Common myeloid progenitor, CD34-positive (primary cell): ENCODE data around the gene DLG5.
A peak's percentile ranks its signal among the peaks of the same experiment; 100 is the strongest.

Experiments
- CTCF ChIA-PET: fragments of 350-600 bp; sonication (Branson Sonifier 250); formaldehyde crosslinking; loops from one replicate; lab custom pipeline; 2021; ENCODE audit warnings: antibody characterized with exemption; lab: Charles Lee
- POLR2A ChIA-PET: fragments of 350-600 bp; sonication (Branson Sonifier 250); formaldehyde crosslinking; loops from one replicate; lab custom pipeline; 2021; ENCODE audit warnings: antibody characterized with exemption; lab: Charles Lee
- DNase-seq, 3 donors: peaks; one replicate each; pipeline versions ENCODE4 v3.0.0 to v3.0.0-alpha.2; 2013
- H3K27ac ChIP-seq, 2 experiments: 1 replicate in 1 of 2; 2 replicates in 1 of 2; pipeline ENCODE4 v1.7.0; 2013; ENCODE audit warnings: inconsistent platforms in 2 of 2, low read length in 2 of 2, mild to moderate bottlenecking in 2 of 2, low read depth in 1 of 2, moderate library complexity in 1 of 2; ENCODE audit not compliant: severe bottlenecking in 2 of 2, insufficient read depth in 1 of 2, poor library complexity in 1 of 2
- H3K27me3 ChIP-seq, 5 experiments: replicated peaks in 2 of 5; 1 replicate in 3 of 5; 2 replicates in 2 of 5; pipeline versions ENCODE4 v1.6.1 to v1.7.0; 2013; ENCODE audit warnings: low read length in 4 of 5, mild to moderate bottlenecking in 2 of 5, moderate library complexity in 2 of 5, inconsistent platforms in 1 of 5; ENCODE audit not compliant: insufficient read depth in 5 of 5, control insufficient read depth in 4 of 5
- H3K36me3 ChIP-seq, 4 experiments: 1 replicate in 2 of 4; 2 replicates in 2 of 4; pipeline versions ENCODE4 v1.6.1 to v1.7.0; 2013; ENCODE audit warnings: low read length in 3 of 4, control low read depth in 1 of 4, mild to moderate bottlenecking in 1 of 4; ENCODE audit not compliant: control insufficient read depth in 4 of 4, insufficient read depth in 4 of 4
- H3K4me1 ChIP-seq, 4 experiments: 1 replicate in 3 of 4; 2 replicates in 1 of 4; pipeline versions ENCODE4 v1.6.1 to v1.7.1; 2013; ENCODE audit warnings: low read length in 3 of 4, mild to moderate bottlenecking in 3 of 4, control low read depth in 1 of 4, inconsistent platforms in 1 of 4, moderate library complexity in 1 of 4; ENCODE audit not compliant: control insufficient read depth in 4 of 4, insufficient read depth in 4 of 4; ENCODE audit errors: control extremely low read depth in 1 of 4
- H3K4me3 ChIP-seq, 7 experiments: 1 replicate in 4 of 7; 2 replicates in 3 of 7; pipeline versions ENCODE4 v1.5.1 to v1.7.0; 2013; ENCODE audit warnings: mild to moderate bottlenecking in 7 of 7, low read length in 6 of 7, moderate library complexity in 6 of 7, inconsistent platforms in 2 of 7, low read depth in 2 of 7, control low read depth in 1 of 7; ENCODE audit not compliant: insufficient read depth in 4 of 7, control insufficient read depth in 1 of 7; ENCODE audit errors: extremely low read depth in 1 of 7
- H3K9me3 ChIP-seq, 5 experiments: 1 replicate in 4 of 5; 2 replicates in 1 of 5; pipeline versions ENCODE4 v1.6.1 to v1.7.1; 2013; ENCODE audit warnings: low read length in 4 of 5, mild to moderate bottlenecking in 2 of 5, inconsistent platforms in 1 of 5, low read depth in 1 of 5, moderate library complexity in 1 of 5; ENCODE audit not compliant: control insufficient read depth in 4 of 5, insufficient read depth in 2 of 5; ENCODE audit errors: control extremely low read depth in 1 of 5
- WGBS: methylation state at CpG from one replicate; pipeline ENCODE4 v1.1.5; 2013; ENCODE audit not compliant: insufficient coverage; 5-methylcytosine and 5-hydroxymethylcytosine counted together

DLG5 gene

DNA sequence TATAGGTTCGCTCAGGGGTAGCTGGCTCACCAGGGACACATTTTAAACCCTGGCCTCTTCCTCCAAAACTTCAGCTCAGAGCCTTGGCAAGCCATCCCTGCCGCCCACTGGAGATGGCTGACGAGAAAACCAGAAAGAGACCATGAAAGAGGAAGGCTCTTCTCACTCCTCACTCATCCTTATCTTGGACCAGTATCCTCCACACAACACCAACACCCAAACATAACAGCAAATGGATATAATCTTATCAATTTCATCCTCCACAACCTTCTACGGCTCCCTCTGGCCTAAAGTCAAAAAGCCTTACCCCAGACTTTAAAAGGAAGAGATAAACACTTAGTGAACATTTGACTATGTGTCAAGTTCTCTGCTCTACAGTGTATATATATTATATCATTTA lies 26.9 kb downstream of the DLG5 start:
- Histone ChIP-seq H3K36me3 (no peaks in the 10 kb centered on the region), H3K4me1 (peaks cover 0 to 23% (median 18%) of the 10 kb centered on the region in 4 experiments), H3K9me3 (no peaks in the 10 kb centered on the region), H3K4me3 (no peak overlapping the region), H3K27ac (no peak overlapping the region), H3K27me3 (no peaks in the 10 kb centered on the region)
- ChIA-PET CTCF (no interaction called here), POLR2A (no interaction called here)
- 100% methylated on average over 1 of the region's 4 CpGs for WGBS
- DNase-seq: no peak

DNA sequence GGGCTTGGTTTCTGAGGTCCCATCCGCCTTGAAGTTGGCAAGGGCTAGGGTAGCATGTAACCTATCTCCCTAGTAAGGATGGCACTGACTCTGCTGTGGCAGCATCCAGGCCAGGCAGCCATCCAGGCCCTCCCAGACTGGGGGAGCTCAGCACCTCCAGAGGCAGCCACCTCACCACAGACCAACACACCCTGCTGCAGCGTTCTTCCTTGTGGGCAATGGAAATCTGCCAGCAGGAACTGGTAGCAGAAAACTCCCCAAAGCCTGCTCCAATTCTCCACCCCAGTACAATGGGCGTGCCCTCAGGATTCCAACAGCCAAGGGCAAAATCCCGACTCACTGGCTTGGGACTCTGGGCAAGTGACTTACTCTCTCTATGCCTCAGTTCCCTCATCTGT lies 27.5 kb downstream of the DLG5 start:
- Histone ChIP-seq H3K4me3 (no peak overlapping the region), H3K27ac (no peak overlapping the region), H3K36me3 (no peaks in the 10 kb centered on the region), H3K27me3 (no peaks in the 10 kb centered on the region), H3K9me3 (no peaks in the 10 kb centered on the region), H3K4me1 (peaks cover 0 to 23% (median 18%) of the 10 kb centered on the region in 4 experiments)
- CTCF ChIA-PET: interaction anchor here (0.9 kb wide), 1 partner anchor 27 kb away, joined by 3 read pairs; the partner anchor contains the start of gene DLG5
- WGBS: 14% methylated on average over 2 of the region's 4 CpGs
- POLR2A ChIA-PET: no interaction called here
- peak in 2 of 3 donors; percentile 72 to 73 for DNase-seq

DNA sequence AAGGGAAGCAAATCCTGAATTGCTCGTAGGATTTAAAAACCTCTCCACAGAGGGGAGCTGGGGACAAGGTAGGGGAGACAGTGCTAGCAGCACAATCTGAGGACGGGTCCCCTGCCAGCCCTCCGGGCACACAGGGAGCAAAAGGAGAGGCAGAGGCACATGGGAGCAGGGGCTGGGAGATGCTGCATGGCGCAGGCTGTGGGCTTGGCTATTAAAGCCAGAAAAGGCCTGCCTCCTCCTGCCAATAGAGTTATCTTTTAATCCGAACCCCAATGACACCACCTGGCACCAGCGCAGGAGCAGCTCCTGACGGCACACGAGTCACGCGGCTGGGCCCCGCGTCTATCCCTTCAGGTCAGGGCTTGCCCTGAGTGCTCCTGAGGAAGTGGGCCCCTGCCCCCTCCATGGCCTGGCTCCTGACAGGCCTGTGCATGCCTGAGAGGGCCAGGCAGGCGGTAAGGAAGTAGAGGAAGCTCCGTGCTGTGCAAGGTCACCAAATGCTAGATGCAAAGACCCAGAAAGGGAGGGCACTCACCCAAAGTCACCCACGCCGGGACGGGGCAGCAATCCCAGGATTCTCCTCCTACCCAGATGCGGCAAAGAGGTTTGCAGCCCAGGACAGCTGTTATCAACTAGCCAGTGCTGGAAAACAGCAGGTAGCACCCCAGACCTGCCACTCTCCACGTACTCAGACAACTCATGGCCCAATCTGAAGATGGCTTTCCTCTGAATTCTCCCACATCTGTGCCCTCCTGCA lies 28.1 kb downstream of the DLG5 start:
- peak in 2 of 3 donors; percentile 10 to 23 for DNase-seq
- peaks cover 0 to 23% (median 18%) of the 10 kb centered on the region in 4 experiments for H3K4me1 ChIP-seq
- H3K9me3 ChIP-seq: no peaks in the 10 kb centered on the region
- ChIA-PET CTCF (interaction anchor here (0.9 kb wide), 1 partner anchor 28 kb away, joined by 3 read pairs; the partner anchor contains the start of gene DLG5), POLR2A (no interaction called here)
- no peaks in the 10 kb centered on the region for H3K27me3 ChIP-seq
- H3K36me3 ChIP-seq: no peaks in the 10 kb centered on the region
- H3K27ac ChIP-seq: no peak overlapping the region
- 30% methylated on average over 15 of the region's 19 CpGs for WGBS
- H3K4me3 ChIP-seq: no peak overlapping the region

- no peak for DNase-seq
- no peak overlapping the region for H3K4me3 ChIP-seq
- no peaks in the 10 kb centered on the region for H3K27me3 ChIP-seq
- CTCF ChIA-PET: no interaction called here
- H3K9me3 ChIP-seq: no peaks in the 10 kb centered on the region
- peaks cover 0 to 23% (median 18%) of the 10 kb centered on the region in 4 experiments for H3K4me1 ChIP-seq
- H3K36me3 ChIP-seq: no peaks in the 10 kb centered on the region
- H3K27ac ChIP-seq: no peak overlapping the region
- WGBS: 100% methylated on average over 1 of the region's 3 CpGs
- POLR2A ChIA-PET: no interaction called here
Measured at GRCh38 chr10:77896058-77896457, 30.5 kb downstream of the DLG5 start.

DNA sequence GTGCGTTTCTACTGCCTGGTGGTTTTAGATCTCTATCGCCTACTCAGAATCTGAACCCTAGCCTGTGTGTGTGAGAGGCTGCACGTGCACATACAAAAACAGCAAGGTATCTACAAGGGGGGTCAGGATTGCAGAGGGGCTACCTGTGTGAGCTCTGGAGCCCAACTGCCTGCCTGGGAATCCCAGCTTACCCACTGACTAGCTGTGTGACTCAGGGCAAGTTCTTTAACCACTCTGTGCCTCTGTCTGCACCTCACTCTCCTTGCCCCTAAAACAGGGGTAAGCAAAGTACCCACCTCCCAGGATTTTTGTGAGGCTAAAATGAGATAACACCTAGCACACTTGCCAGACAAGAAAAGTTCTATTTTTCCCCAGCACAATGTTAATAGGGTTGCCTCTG lies 32.5 kb downstream of the DLG5 start:
- no peaks in the 10 kb centered on the region for H3K9me3 ChIP-seq
- no peaks in the 10 kb centered on the region for H3K36me3 ChIP-seq
- H3K27me3 ChIP-seq: no peaks in the 10 kb centered on the region
- 58% methylated on average over 3 of the region's 3 CpGs for WGBS
- POLR2A ChIA-PET: no interaction called here
- peaks cover 0 to 14% (median 11%) of the 10 kb centered on the region in 4 experiments for H3K4me1 ChIP-seq
- CTCF ChIA-PET: no interaction called here
- no peak for DNase-seq
- H3K4me3 ChIP-seq: no peak overlapping the region
- no peak overlapping the region for H3K27ac ChIP-seq

DNA sequence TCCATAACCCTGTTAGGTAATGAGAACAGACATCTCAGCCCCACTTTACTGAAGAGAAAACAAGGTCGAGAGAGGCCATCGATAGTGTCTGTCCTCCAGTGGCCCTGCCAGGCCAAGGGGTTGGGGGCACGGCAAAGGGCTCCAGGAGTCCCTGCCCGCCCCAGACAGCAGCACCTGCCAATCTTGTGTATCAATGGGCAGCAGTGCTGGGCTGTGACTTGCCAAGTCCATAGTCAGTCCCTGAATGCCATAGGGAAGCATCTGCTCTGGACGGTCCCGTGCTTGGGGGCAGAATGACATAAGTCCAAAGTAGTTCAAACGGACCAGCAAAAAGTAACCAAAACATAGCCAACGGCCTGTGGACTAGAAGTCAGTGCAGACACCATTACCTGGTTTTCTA lies 33.2 kb downstream of the DLG5 start:
- DNase-seq: no peak
- H3K27ac ChIP-seq: no peak overlapping the region
- no peaks in the 10 kb centered on the region for H3K27me3 ChIP-seq
- no peaks in the 10 kb centered on the region for H3K9me3 ChIP-seq
- peaks cover 0 to 7% (median 5%) of the 10 kb centered on the region in 4 experiments for H3K4me1 ChIP-seq
- H3K4me3 ChIP-seq: no peak overlapping the region
- 97% methylated on average over 8 of the region's 8 CpGs for WGBS
- CTCF ChIA-PET: no interaction called here
- H3K36me3 ChIP-seq: no peaks in the 10 kb centered on the region
- POLR2A ChIA-PET: no interaction called here

DNA sequence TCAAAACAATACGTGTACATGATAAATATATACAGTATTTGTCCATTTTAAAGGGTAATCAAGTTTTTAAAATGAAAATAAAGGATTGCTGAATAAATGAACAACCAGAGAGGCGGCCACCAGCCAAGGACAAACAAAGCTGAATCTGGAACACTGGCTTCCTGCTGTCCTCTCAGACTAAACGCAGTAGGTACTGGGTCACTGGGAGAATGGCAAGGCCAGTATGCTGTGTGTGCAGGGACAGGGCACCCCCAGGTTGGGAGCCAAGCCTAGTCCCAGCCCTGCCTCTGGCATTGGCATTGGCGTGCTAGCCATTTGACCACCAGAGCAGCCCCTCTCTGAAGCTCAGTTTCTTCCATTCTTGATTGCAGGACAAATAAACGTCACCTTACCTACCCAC lies 33.8 kb downstream of the DLG5 start:
- Histone ChIP-seq H3K9me3 (no peaks in the 10 kb centered on the region), H3K4me3 (no peak overlapping the region), H3K4me1 (peaks cover 0 to under 1% (median 0%) of the 10 kb centered on the region in 4 experiments), H3K27ac (no peak overlapping the region), H3K36me3 (no peaks in the 10 kb centered on the region), H3K27me3 (no peaks in the 10 kb centered on the region)
- CTCF ChIA-PET: no interaction called here
- POLR2A ChIA-PET: interaction anchor here (0.7 kb wide), 1 partner anchor 135 kb away, joined by 6 read pairs; no protein-coding TSS in a partner anchor
- no peak for DNase-seq
- WGBS: 100% methylated on average over 2 of the region's 5 CpGs
